K562 (cell line): Measurements from ENCODE around the gene UBXN10. TPM values are rescaled to one million over a fixed set of nuclear protein-coding genes. Genes with fewer than 3 reads are reported as not detected.
A peak's percentile ranks its signal among the peaks of the same experiment; 100 is the strongest.

ENCODE experiments used
- BRCA1 ChIP-seq, 2 experiments: fragments of 450-650 bp in 1 of 2; sonication (generic) in 1 of 2; formaldehyde crosslinking in 1 of 2; IDR thresholded peaks; 2 replicates each; pipeline versions ENCODE4 v1.5.0 to v1.6.1; 2017 to 2020; ENCODE audit warnings: mild to moderate bottlenecking in 1 of 2, missing genetic modification reagents in 1 of 2
- CBX5 ChIP-seq: IDR thresholded peaks from 2 replicates; pipeline ENCODE4 v1.6.1; 2014; ENCODE audit warnings: low read depth, borderline replicate concordance
- FOXJ2 ChIP-seq: fragments of 200-800 bp; sonication (Bioruptor generic); IDR thresholded peaks from 2 replicates; pipeline ENCODE4 v1.6.1; 2016; ENCODE audit warnings: missing genetic modification characterization, missing compliant biosample characterization
- FOXJ3 ChIP-seq: sonication (generic); formaldehyde crosslinking; IDR thresholded peaks from 2 replicates; pipeline ENCODE4 v1.4.0; 2020; ENCODE audit warnings: mild to moderate bottlenecking, missing genetic modification reagents
- FOXK2 ChIP-seq, 2 experiments: fragments of 450-650 bp; IDR thresholded peaks in 1 of 2; conservative IDR thresholded peaks in 1 of 2; 2 replicates each; pipeline ENCODE4 v1.6.1; 2016; ENCODE audit warnings: low read depth in 2 of 2, mild to moderate bottlenecking in 1 of 2
- GTF2E2 ChIP-seq: fragments of 200-800 bp; sonication (Bioruptor generic); IDR thresholded peaks from 2 replicates; pipeline ENCODE4 v1.6.1; 2016; ENCODE audit warnings: missing genetic modification characterization, missing compliant biosample characterization
- L3MBTL2 ChIP-seq: fragments of 450-650 bp; IDR thresholded peaks from 2 replicates; pipeline ENCODE4 v1.6.1; 2016; ENCODE audit warnings: mild to moderate bottlenecking, moderate library complexity
- MTA1 ChIP-seq: fragments of 450-650 bp; IDR thresholded peaks from 2 replicates; pipeline ENCODE4 v1.6.1; 2017; ENCODE audit warnings: borderline replicate concordance
- NR2C1 ChIP-seq, 2 experiments: fragments of 450-650 bp; IDR thresholded peaks; 2 replicates each; pipeline ENCODE4 v1.6.1; 2017; ENCODE audit warnings: mild to moderate bottlenecking in 2 of 2, antibody characterized with exemption in 1 of 2, inconsistent platforms in 1 of 2, missing compliant biosample characterization in 1 of 2, missing genetic modification characterization in 1 of 2
- PCBP1 ChIP-seq: fragments of 200-400 bp; formaldehyde crosslinking; IDR thresholded peaks from 2 replicates; pipeline ENCODE4 v1.6.1; 2018; ENCODE audit warnings: mild to moderate bottlenecking, low read depth, low read length; ENCODE audit not compliant: poor library complexity, severe bottlenecking
- PTRF ChIP-seq: fragments of 450-650 bp; IDR thresholded peaks from 2 replicates; pipeline ENCODE4 v1.6.1; 2016; ENCODE audit warnings: mild to moderate bottlenecking, missing genetic modification characterization, missing compliant biosample characterization
- RHOXF2B ChIP-seq: fragments of 250-450 bp; sonication (Bioruptor Pico); conservative IDR thresholded peaks from 2 replicates; pipeline ENCODE4 v1.5.1; 2021
- SMAD2 ChIP-seq: fragments of 150-350 bp; IDR thresholded peaks from 2 replicates; pipeline ENCODE4 v1.6.1; 2014; ENCODE audit warnings: low read depth, mild to moderate bottlenecking, low read length
- SP1 ChIP-seq: sonication (generic); formaldehyde crosslinking; IDR thresholded peaks from 2 replicates; pipeline ENCODE4 v1.8.1; 2022; ENCODE audit warnings: mild to moderate bottlenecking, missing genetic modification reagents
- USF2 ChIP-seq: sonication (generic); formaldehyde crosslinking; IDR thresholded peaks from 2 replicates; pipeline ENCODE4 v1.5.0; 2020; ENCODE audit warnings: missing genetic modification reagents
- ZFP91 ChIP-seq: sonication (generic); formaldehyde crosslinking; IDR thresholded peaks from 2 replicates; pipeline ENCODE4 v1.8.0; 2022; ENCODE audit warnings: mild to moderate bottlenecking, missing genetic modification reagents
- ZNF518B ChIP-seq: fragments of 250-450 bp; sonication (Bioruptor Pico); IDR thresholded peaks from 2 replicates; pipeline ENCODE4 v1.5.0; 2021; ENCODE audit warnings: mild to moderate bottlenecking, moderate library complexity
- ZNF589 ChIP-seq: fragments of 200-800 bp; sonication (Bioruptor generic); IDR thresholded peaks from 2 replicates; pipeline ENCODE4 v1.6.1; 2016; ENCODE audit warnings: low read depth, missing genetic modification characterization, missing compliant biosample characterization
- polyA plus RNA-seq, 8 experiments: library from polyadenylated mRNA; depleted of rRNA in 4 of 8; stranded (reverse) in 5 of 8; unstranded in 3 of 8; fragments of >200 nt; fragmentation: Nextera tagmentation in 2 of 8; fragmentation: Illumina TruSeq in 1 of 8; extraction: Ambion mirVana in 2 of 8; extraction: Trizol in 1 of 8; gene quantifications; 2 replicates each; pipeline versions ENCODE4 v1.2.1 to v1.2.3, GENCODE V29; 2011 to 2014; ENCODE audit warnings: inconsistent platforms in 1 of 8, missing spikeins in 1 of 8
- total RNA-seq, 7 experiments: library from RNA; depleted of rRNA in 6 of 7; stranded (reverse); fragments of >200 nt in 6 of 7; fragmentation: Illumina TruSeq in 2 of 7; extraction: Trizol in 2 of 7; gene quantifications; 2 replicates each; pipeline versions ENCODE4 v1.2.1 to v1.2.3, GENCODE V29; 2011 to 2021; ENCODE audit warnings: low replicate concordance in 1 of 7
- TF ChIP-seq, protein P1 (sequence below): fragments of 200-800 bp; sonication (Bioruptor generic); IDR thresholded peaks from 2 replicates; pipeline ENCODE4 v1.6.1; 2017; ENCODE audit warnings: missing genetic modification characterization, missing compliant biosample characterization

UBXN10 gene
- total and polyA plus RNA-seq, 9 of the 15 experiments (the other 6 are each of a cell fraction or from before 2014, with no cell fraction given), result 10.7 to 17.7 (median 13.6) TPM

DNA sequence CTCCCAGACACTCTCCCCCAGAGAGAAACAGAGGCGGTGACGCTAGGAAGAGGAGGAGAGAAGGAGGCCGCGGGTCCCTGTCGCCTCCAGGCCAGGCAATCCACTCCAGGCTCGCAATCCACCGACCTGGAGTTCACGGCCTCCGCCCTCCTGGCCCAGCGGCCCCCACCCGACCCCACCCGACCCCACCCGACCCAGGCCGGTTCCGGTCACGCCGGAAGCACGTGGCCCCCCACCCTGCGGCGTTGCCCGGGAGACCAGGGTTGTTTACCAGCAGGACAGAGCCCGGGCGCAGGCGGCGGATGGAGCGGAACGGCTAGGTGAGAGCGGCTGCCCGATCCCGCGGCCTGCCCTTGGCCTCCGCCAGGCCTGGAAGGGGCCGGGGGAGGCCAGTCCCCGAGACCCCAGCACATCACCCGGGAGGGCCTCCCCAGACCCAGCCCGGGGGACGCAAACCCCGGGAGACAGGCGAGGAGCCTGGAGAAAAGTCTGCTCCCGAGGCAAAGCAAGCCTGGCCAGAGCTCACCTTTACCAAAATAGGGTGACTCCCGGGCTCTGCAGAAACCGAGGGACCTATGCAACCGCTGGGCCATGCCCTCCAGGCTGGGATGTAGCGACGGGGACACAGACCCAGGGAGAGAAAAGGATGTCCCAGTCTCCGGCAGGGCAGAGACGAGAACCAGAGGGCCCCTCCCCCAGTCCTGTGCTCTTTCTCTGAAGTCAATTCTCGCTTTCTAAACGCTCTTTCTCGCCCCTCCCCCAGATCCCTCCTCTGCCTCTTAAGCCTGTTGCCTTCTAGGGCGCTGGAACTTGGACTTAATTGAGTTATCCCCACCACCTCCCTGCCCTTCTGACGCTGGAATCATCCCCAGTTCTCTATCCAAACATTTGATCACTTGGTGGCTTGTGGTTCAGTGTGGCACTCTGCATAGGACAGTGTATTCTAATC lies at the start of gene UBXN10, which contains the start of gene PLA2G2C (continued):
- TF ChIP-seq NR2C1 (IDR thresholded peaks at IDR 0.05) (peak; percentile 59), NR2C1 (tag; IDR thresholded peaks at IDR 0.05) (no peak), FOXK2 (conservative IDR thresholded peaks at IDR 0.05 in 1 of 2, IDR thresholded peaks at IDR 0.05 in 1 of 2; ENCODE audit: low read depth in 2 of 2) (peak; percentile 75 to 88; a peak in 3 of 4 replicates), SP1 (CRISPR knock-in tag) (peak; percentile 57), MTA1 (no peak), PTRF (tag) (no peak), ZNF518B (no peak), PCBP1 (peak; percentile 65), FOXJ2 (tag) (peak; percentile 99), FOXJ3 (CRISPR knock-in tag) (peak; percentile 98), ZFP91 (0 out of 2 replicates have a peak, but pooled peaks have one; percentile 24), GTF2E2 (peak; percentile 81), L3MBTL2 (no peak), SMAD2 (no peak), RHOXF2B (CRISPR knock-in tag) (no peak), ZNF589 (peak; percentile 50; the same call in 1 of the 2 replicates), BRCA1 (IDR thresholded peaks at IDR 0.05) (no peak), BRCA1 (CRISPR knock-in tag; IDR thresholded peaks at IDR 0.05) (peak; percentile 48; the same call in 1 of the 2 replicates), USF2 (CRISPR knock-in tag) (peak; percentile 76), CBX5 (0 out of 2 replicates have a peak, but pooled peaks have one; percentile 3)
- TF ChIP-seq, protein P1, sequence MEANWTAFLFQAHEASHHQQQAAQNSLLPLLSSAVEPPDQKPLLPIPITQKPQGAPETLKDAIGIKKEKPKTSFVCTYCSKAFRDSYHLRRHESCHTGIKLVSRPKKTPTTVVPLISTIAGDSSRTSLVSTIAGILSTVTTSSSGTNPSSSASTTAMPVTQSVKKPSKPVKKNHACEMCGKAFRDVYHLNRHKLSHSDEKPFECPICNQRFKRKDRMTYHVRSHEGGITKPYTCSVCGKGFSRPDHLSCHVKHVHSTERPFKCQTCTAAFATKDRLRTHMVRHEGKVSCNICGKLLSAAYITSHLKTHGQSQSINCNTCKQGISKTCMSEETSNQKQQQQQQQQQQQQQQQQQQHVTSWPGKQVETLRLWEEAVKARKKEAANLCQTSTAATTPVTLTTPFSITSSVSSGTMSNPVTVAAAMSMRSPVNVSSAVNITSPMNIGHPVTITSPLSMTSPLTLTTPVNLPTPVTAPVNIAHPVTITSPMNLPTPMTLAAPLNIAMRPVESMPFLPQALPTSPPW (CRISPR knock-in tag), result peak; percentile 97
